NCI-H510A (cell line): ENCODE measurements around the gene SH3PXD2A.
A peak's percentile ranks its signal among the peaks of the same experiment; 100 is the strongest.

Experiments
- DNase-seq: peaks from one replicate; lab custom pipeline; 2025; lab: John Stamatoyannopoulos, UW

SH3PXD2A gene

GRCh38 chr10:103559776-103560175, 295.6 kb downstream of the SH3PXD2A start:
- DNase-seq, result no peak

- no peak for DNase-seq
Measured at GRCh38 chr10:103558911-103559310, 296.5 kb downstream of the SH3PXD2A start.

- no peak for DNase-seq
Measured at GRCh38 chr10:103557455-103557854, 297.9 kb downstream of the SH3PXD2A start.

- DNase-seq, result no peak
Measured at GRCh38 chr10:103556383-103557007, 298.9 kb downstream of the SH3PXD2A start.

- no peak for DNase-seq
Measured at GRCh38 chr10:103555712-103556111, 299.7 kb downstream of the SH3PXD2A start.

- no peak for DNase-seq
Measured at GRCh38 chr10:103555325-103555649, 300.1 kb downstream of the SH3PXD2A start.

GRCh38 chr10:103554488-103555324, 300.7 kb downstream of the SH3PXD2A start:
- peak; percentile 88 for DNase-seq

- no peak for DNase-seq
Measured at GRCh38 chr10:103553743-103554487, 301.5 kb downstream of the SH3PXD2A start.

- DNase-seq, result no peak
Measured at GRCh38 chr10:103552856-103553742, 302.3 kb downstream of the SH3PXD2A start.

- no peak for DNase-seq
Measured at GRCh38 chr10:103551619-103552602, 303.5 kb downstream of the SH3PXD2A start.

GRCh38 chr10:103550229-103550628, 305.1 kb downstream of the SH3PXD2A start:
- no peak for DNase-seq

- DNase-seq, result no peak
Measured at GRCh38 chr10:103549349-103549685, 306.1 kb downstream of the SH3PXD2A start.

GRCh38 chr10:103548581-103549348, 306.6 kb downstream of the SH3PXD2A start:
- peak; percentile 97 for DNase-seq

GRCh38 chr10:103548006-103548405, 307.4 kb downstream of the SH3PXD2A start:
- DNase-seq, result no peak

GRCh38 chr10:103547391-103547946, 307.9 kb downstream of the SH3PXD2A start:
- no peak for DNase-seq

- DNase-seq, result no peak
Measured at GRCh38 chr10:103546401-103546800, 309.0 kb downstream of the SH3PXD2A start.

- DNase-seq, result peak; percentile 73
Measured at GRCh38 chr10:103545771-103546281, 309.6 kb downstream of the SH3PXD2A start.

GRCh38 chr10:103545366-103545765, 310.0 kb downstream of the SH3PXD2A start:
- no peak for DNase-seq

GRCh38 chr10:103544657-103545310, 310.6 kb downstream of the SH3PXD2A start:
- no peak for DNase-seq
